GM12878 (cell line): ENCODE data around the gene AHCY. TPM values are rescaled to one million over a fixed set of nuclear protein-coding genes. Genes with fewer than 3 reads are reported as not detected.
A peak's percentile ranks its signal among the peaks of the same experiment; 100 is the strongest.

Experiments
- BMI1 ChIP-seq: fragments of 450-650 bp; IDR thresholded peaks from 2 replicates; pipeline ENCODE4 v1.6.1; 2016; ENCODE audit warnings: mild to moderate bottlenecking, moderate library complexity, borderline replicate concordance
- ELK1 ChIP-seq: IDR thresholded peaks from 2 replicates; pipeline ENCODE4 v1.6.1; 2012; ENCODE audit warnings: low read depth, low read length, improper control_type of control experiment
- EP300 ChIP-seq, 2 experiments: fragments of 150-350 bp in 1 of 2; IDR thresholded peaks; 2 replicates each; pipeline ENCODE4 v1.6.1; 2011 to 2012; ENCODE audit warnings: low read depth in 2 of 2, low read length in 2 of 2, borderline replicate concordance in 1 of 2, improper control_type of control experiment in 1 of 2, inconsistent platforms in 1 of 2; ENCODE audit not compliant: control insufficient read depth in 1 of 2
- FOS ChIP-seq: IDR thresholded peaks from 3 replicates; pipeline ENCODE4 v1.6.1; 2011; ENCODE audit warnings: borderline replicate concordance; ENCODE audit not compliant: insufficient read length; ENCODE audit errors: extremely low read depth
- KDM1A ChIP-seq: fragments of 200-600 bp; sonication (generic); IDR thresholded peaks from 2 replicates; pipeline ENCODE4 v1.6.1; 2016; ENCODE audit warnings: borderline replicate concordance
- MEF2A ChIP-seq: IDR thresholded peaks from 2 replicates; pipeline ENCODE4 v1.6.1; 2011; ENCODE audit warnings: low read depth, mild to moderate bottlenecking, low read length, moderate library complexity; ENCODE audit not compliant: insufficient read depth
- MLLT1 ChIP-seq: fragments of 450-650 bp; IDR thresholded peaks from 2 replicates; pipeline ENCODE4 v1.6.1; 2016; ENCODE audit warnings: mild to moderate bottlenecking
- NKRF ChIP-seq: fragments of 450-650 bp; conservative IDR thresholded peaks from 2 replicates; pipeline ENCODE4 v1.6.1; 2017; ENCODE audit warnings: mild to moderate bottlenecking, moderate library complexity
- NR2C2 ChIP-seq: IDR thresholded peaks from 2 replicates; pipeline ENCODE4 v1.6.1; 2011; ENCODE audit warnings: borderline replicate concordance, low read depth; ENCODE audit not compliant: control insufficient read depth, insufficient read length
- PBX3 ChIP-seq: IDR thresholded peaks from 2 replicates; pipeline ENCODE4 v1.6.1; 2011; ENCODE audit warnings: mild to moderate bottlenecking, low read depth, low read length, moderate library complexity; ENCODE audit not compliant: insufficient replicate concordance
- RBBP5 ChIP-seq: fragments of 200-600 bp; sonication (generic); conservative IDR thresholded peaks from 2 replicates; pipeline ENCODE4 v1.6.1; 2016
- SMAD5 ChIP-seq: IDR thresholded peaks from 2 replicates; pipeline ENCODE4 v1.6.1; 2016; ENCODE audit warnings: antibody characterized with exemption, low read depth
- SRF ChIP-seq, 2 experiments: IDR thresholded peaks; 2 replicates each; pipeline ENCODE4 v1.6.1; 2011; ENCODE audit warnings: low read depth in 2 of 2, low read length in 2 of 2, mild to moderate bottlenecking in 1 of 2, moderate library complexity in 1 of 2
- TAF1 ChIP-seq: IDR thresholded peaks from 2 replicates; pipeline ENCODE4 v1.6.1; 2011; ENCODE audit warnings: mild to moderate bottlenecking, low read depth, low read length, borderline replicate concordance
- USF2 ChIP-seq: IDR thresholded peaks from 2 replicates; pipeline ENCODE4 v1.6.1; 2011; ENCODE audit warnings: low read depth, low read length, improper control_type of control experiment, borderline replicate concordance
- WRNIP1 ChIP-seq: IDR thresholded peaks from 2 replicates; pipeline ENCODE4 v1.6.1; 2011; ENCODE audit warnings: low read depth, low read length, improper control_type of control experiment, borderline replicate concordance
- YBX1 ChIP-seq: fragments of 450-650 bp; IDR thresholded peaks from 2 replicates; pipeline ENCODE4 v1.6.1; 2016; ENCODE audit warnings: antibody characterized with exemption
- ZNF24 ChIP-seq: fragments of 450-650 bp; IDR thresholded peaks from 2 replicates; pipeline ENCODE4 v1.6.1; 2017; ENCODE audit warnings: antibody characterized with exemption, mild to moderate bottlenecking
- ZSCAN29 ChIP-seq: fragments of 450-650 bp; IDR thresholded peaks from 2 replicates; pipeline ENCODE4 v1.6.1; 2017; ENCODE audit warnings: mild to moderate bottlenecking, moderate library complexity
- polyA plus RNA-seq, 11 experiments: library from polyadenylated mRNA; depleted of rRNA in 4 of 11; unstranded in 6 of 11; stranded (reverse) in 5 of 11; fragments of >200 nt; fragmentation: Nextera tagmentation in 4 of 11; fragmentation: Illumina TruSeq in 1 of 11; extraction: Ambion mirVana in 4 of 11; extraction: Trizol in 1 of 11; gene quantifications; 1 replicate in 1 of 11; 2 replicates in 10 of 11; pipeline versions ENCODE4 v1.2.1 to v1.2.3, GENCODE V29; 2011 to 2016; ENCODE audit warnings: inconsistent platforms in 2 of 11, missing spikeins in 2 of 11, low read depth in 1 of 11
- total RNA-seq, 4 experiments: library from RNA; depleted of rRNA in 3 of 4; stranded (reverse); fragments of >200 nt in 3 of 4; fragmentation: Illumina TruSeq in 1 of 4; extraction: Trizol in 1 of 4; gene quantifications; 2 replicates each; pipeline versions ENCODE4 v1.2.1 to v1.2.3, GENCODE V29; 2013 to 2021

Gene AHCY
- total and polyA plus RNA-seq, 10 of the 15 experiments (the other 5 are each of a cell fraction or from before 2014, with no cell fraction given), result 84.9 to 223 (median 181) TPM

GRCh38 chr20:34302723-34303533 is at the start of gene AHCY (continued):
- TF ChIP-seq NKRF (peak; percentile 89), WRNIP1 (no peak), MEF2A (0 out of 2 replicates have a peak, but pooled peaks have one; percentile 30), SRF (IDR thresholded peaks at IDR 0.05; ENCODE audit: low read depth in 2 of 2, low read length in 2 of 2) (0 out of 4 replicates have a peak, but pooled peaks of 1 of the 2 experiments have one; percentile 50), KDM1A (no peak), NR2C2 (no peak), TAF1 (peak; percentile 81), MLLT1 (peak; percentile 97), RBBP5 (no peak), ELK1 (no peak), FOS (no peak), USF2 (no peak), PBX3 (no peak), SMAD5 (0 out of 2 replicates have a peak, but pooled peaks have one; percentile 9), YBX1 (no peak), ZNF24 (no peak), ZSCAN29 (no peak), EP300 (IDR thresholded peaks at IDR 0.05; ENCODE audit: borderline replicate concordance in 1 of 2, control insufficient read depth in 1 of 2, low read depth in 2 of 2, low read length in 2 of 2) (no peak), BMI1 (no peak)
